ENCODE measurements around the gene PIGB.

DNA sequence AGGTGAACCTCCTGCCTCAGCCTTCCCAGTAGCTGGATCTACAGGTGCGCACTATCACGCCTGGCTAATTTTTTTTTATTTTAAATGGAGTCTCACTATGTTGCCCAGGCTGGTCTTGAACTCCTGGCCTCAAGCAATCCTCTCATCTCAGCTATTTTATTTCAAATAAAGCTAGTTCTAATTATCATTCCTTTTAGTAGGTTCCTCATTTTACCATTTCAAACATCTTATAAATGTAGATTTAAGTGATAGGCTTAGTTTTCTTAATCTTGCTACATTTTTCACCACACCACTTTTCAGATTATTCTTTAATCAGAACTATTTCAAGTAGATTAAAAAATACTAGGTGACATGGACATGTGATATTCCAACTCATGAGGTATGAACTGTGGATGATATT, 30.3 kb downstream of the PIGB start:
- no peak for TF ChIP-seq POLR2A (IDR thresholded peaks at IDR 0.05; ENCODE audit: borderline replicate concordance, extremely low read depth, insufficient read depth, insufficient read length)
- TF ChIP-seq ATF3 (IDR thresholded peaks at IDR 0.05) = no peak
- no peak for TF ChIP-seq POLR2AphosphoS5 (IDR thresholded peaks at IDR 0.05; ENCODE audit: low read depth, low read length)
- TF ChIP-seq EGR1 (IDR thresholded peaks at IDR 0.05; ENCODE audit: low read depth) = no peak
- TF ChIP-seq CTCF (IDR thresholded peaks at IDR 0.05 in 2 of 3, conservative IDR thresholded peaks at IDR 0.05 in 1 of 3; ENCODE audit: borderline replicate concordance in 1 of 3, insufficient read depth in 1 of 3, low read depth in 2 of 3, low read length in 2 of 3) = no peak
- no peak for TF ChIP-seq EZH2 (IDR thresholded peaks at IDR 0.05)

Measured in HCT116 (cell line).